Keratinocyte (primary cell): Measurements from ENCODE around the gene RGS6. TPM values are rescaled to one million over a fixed set of nuclear protein-coding genes. Genes with fewer than 3 reads are reported as not detected.

Experiments used
- DNase-seq: peaks from one replicate; pipeline ENCODE4 v3.0.0-alpha.2; 2011; ENCODE audit warnings: low read depth, missing footprints, low spot score
- FAIRE-seq: peaks from 2 replicates; lab custom pipeline; 2011; peaks lifted over from hg19 to GRCh38; lab: Jason Lieb, UNC
- H2AFZ ChIP-seq: 2 replicates; pipeline ENCODE4 v1.6.0; 2012; ENCODE audit warnings: low read length, control low read depth, inconsistent platforms; ENCODE audit not compliant: control insufficient read depth
- H3K27ac ChIP-seq: 2 replicates; pipeline ENCODE4 v1.5.1; 2011; ENCODE audit warnings: low read length; ENCODE audit not compliant: control insufficient read depth, insufficient read depth
- H3K27me3 ChIP-seq: 3 replicates; pipeline ENCODE4 v1.6.0; 2011; ENCODE audit warnings: low read length; ENCODE audit not compliant: control insufficient read depth, insufficient read depth; ENCODE audit errors: extremely low read depth
- H3K36me3 ChIP-seq, 2 experiments: 2 replicates in 1 of 2; 3 replicates in 1 of 2; pipeline ENCODE4 v1.5.1; 2011; ENCODE audit warnings: low read length in 2 of 2, mild to moderate bottlenecking in 1 of 2; ENCODE audit not compliant: control insufficient read depth in 2 of 2, insufficient read depth in 2 of 2; ENCODE audit errors: extremely low read depth in 1 of 2
- H3K4me1 ChIP-seq: 3 replicates; pipeline ENCODE4 v1.5.1; 2011; ENCODE audit warnings: low read length; ENCODE audit not compliant: control insufficient read depth, insufficient read depth; ENCODE audit errors: extremely low read depth
- H3K4me2 ChIP-seq: 3 replicates; pipeline ENCODE4 v1.6.0; 2011; ENCODE audit warnings: low read depth, low read length; ENCODE audit not compliant: control insufficient read depth, insufficient read depth; ENCODE audit errors: extremely low read depth
- H3K4me3 ChIP-seq, 3 experiments: fragments of 200-600 bp in 1 of 3; sonication (generic) in 1 of 3; 2 replicates in 2 of 3; 3 replicates in 1 of 3; pipeline ENCODE4 v1.5.1; 2011 to 2016; ENCODE audit warnings: low read length in 3 of 3, mild to moderate bottlenecking in 3 of 3, control low read depth in 2 of 3, inconsistent platforms in 1 of 3, low read depth in 1 of 3, mixed read lengths in 1 of 3, mixed run types in 1 of 3, moderate library complexity in 1 of 3; ENCODE audit not compliant: control insufficient read depth in 2 of 3, insufficient read depth in 2 of 3; ENCODE audit errors: extremely low read depth in 1 of 3
- H3K79me2 ChIP-seq: 2 replicates; pipeline ENCODE4 v1.6.0; 2012; ENCODE audit warnings: low read length; ENCODE audit not compliant: control insufficient read depth, insufficient read depth
- H3K9ac ChIP-seq: 3 replicates; pipeline ENCODE4 v1.6.0; 2011; ENCODE audit warnings: low read length; ENCODE audit not compliant: control insufficient read depth, insufficient read depth; ENCODE audit errors: extremely low read depth
- H3K9me1 ChIP-seq: 3 replicates; pipeline ENCODE4 v1.6.0; 2011; ENCODE audit warnings: low read length; ENCODE audit not compliant: control insufficient read depth, insufficient read depth; ENCODE audit errors: extremely low read depth
- H3K9me3 ChIP-seq: 2 replicates; pipeline ENCODE4 v1.5.1; 2012; ENCODE audit warnings: low read depth, low read length; ENCODE audit not compliant: control insufficient read depth
- H4K20me1 ChIP-seq: 3 replicates; pipeline ENCODE4 v1.6.0; 2011; ENCODE audit warnings: low read length; ENCODE audit not compliant: control insufficient read depth, insufficient read depth; ENCODE audit errors: extremely low read depth
- CTCF ChIP-seq, 3 experiments: IDR thresholded peaks in 1 of 3; conservative IDR thresholded peaks in 1 of 3; optimal IDR thresholded peaks in 1 of 3; 2 replicates in 2 of 3; 3 replicates in 1 of 3; pipeline versions ENCODE3 to v1.5.1; 2011; ENCODE audit warnings: low read length in 3 of 3, mild to moderate bottlenecking in 3 of 3, moderate library complexity in 2 of 3, control low read depth in 1 of 3, inconsistent platforms in 1 of 3; ENCODE audit not compliant: insufficient read depth in 2 of 3; ENCODE audit errors: extremely low read depth in 1 of 3
- EZH2 ChIP-seq: IDR thresholded peaks from one replicate; pipeline ENCODE4 v1.6.1; 2012; ENCODE audit warnings: inconsistent platforms, mild to moderate bottlenecking, low read length, moderate library complexity
- dilution Hi-C: fragments of 300-500 bp; cut with MboI; formaldehyde crosslinking; loops from one replicate; pipeline ENCODE4 v1.7.0; 2020; ENCODE audit warnings: low sequenced_read_pairs; ENCODE audit not compliant: extremely low pct_ligation_motif_present
- polyA plus RNA-seq, 5 experiments: library from polyadenylated mRNA; depleted of rRNA in 3 of 5; stranded (reverse) in 3 of 5; stranded (forward) in 1 of 5; unstranded in 1 of 5; fragments of >200 nt; gene quantifications; 1 replicate in 1 of 5; 2 replicates in 3 of 5; 3 replicates in 1 of 5; pipeline versions ENCODE4 v1.2.1 to v1.2.3, GENCODE V29; 2011 to 2012; ENCODE audit warnings: missing spikeins in 2 of 5, low read depth in 1 of 5, low replicate concordance in 1 of 5

RGS6 gene
- polyA plus RNA-seq, 1 donor (not counting 4 experiments of a cell fraction or from before 2014, with no cell fraction given), result not detected

GRCh38 chr14:72045271-72045670 lies 113.0 kb downstream of the RGS6 start:
- Histone ChIP-seq H3K4me1 (no peaks in the 10 kb centered on the region), H2AFZ (no peak overlapping the region), H3K27me3 (no peaks in the 10 kb centered on the region), H3K9ac (no peak overlapping the region), H3K4me2 (no peak overlapping the region), H3K9me3 (no peaks in the 10 kb centered on the region), H3K79me2 (no peaks in the 10 kb centered on the region), H3K27ac (no peak overlapping the region), H3K4me3 (no peak overlapping the region), H4K20me1 (no peaks in the 10 kb centered on the region), H3K36me3 (no peaks in the 10 kb centered on the region), H3K9me1 (no peaks in the 10 kb centered on the region)
- no peak for TF ChIP-seq EZH2
- no peak for TF ChIP-seq CTCF (optimal IDR thresholded peaks at IDR 0.05 in 1 of 3, IDR thresholded peaks at IDR 0.05 in 1 of 3, conservative IDR thresholded peaks at IDR 0.05 in 1 of 3; ENCODE audit: extremely low read depth in 1 of 3, insufficient read depth in 2 of 3, low read length in 3 of 3)
- no peak for DNase-seq
- FAIRE-seq, result no peak
- dilution Hi-C loops, result no loop called here

- Histone ChIP-seq H3K36me3 (no peaks in the 10 kb centered on the region), H3K27me3 (no peaks in the 10 kb centered on the region)
- dilution Hi-C loops, result no loop called here
Measured at GRCh38 chr14:72045885-72046284, 113.7 kb downstream of the RGS6 start.

More at GRCh38 chr14:72045885-72046284, 113.7 kb downstream of the RGS6 start:
- H3K9me3 ChIP-seq, result no peaks in the 10 kb centered on the region
- no peaks in the 10 kb centered on the region for H3K4me1 ChIP-seq
- no peaks in the 10 kb centered on the region for H4K20me1 ChIP-seq
- no peak overlapping the region for H3K9ac ChIP-seq
- FAIRE-seq (no peak), DNase-seq (no peak)
- H3K27ac ChIP-seq, result no peak overlapping the region
- no peaks in the 10 kb centered on the region for H3K79me2 ChIP-seq
- no peak overlapping the region for H3K4me3 ChIP-seq
- TF ChIP-seq CTCF (optimal IDR thresholded peaks at IDR 0.05 in 1 of 3, IDR thresholded peaks at IDR 0.05 in 1 of 3, conservative IDR thresholded peaks at IDR 0.05 in 1 of 3; ENCODE audit: extremely low read depth in 1 of 3, insufficient read depth in 2 of 3, low read length in 3 of 3), result no peak
- TF ChIP-seq EZH2, result no peak
- H3K9me1 ChIP-seq, result no peaks in the 10 kb centered on the region
- H3K4me2 ChIP-seq, result no peak overlapping the region
- no peak overlapping the region for H2AFZ ChIP-seq
